ENCODE measurements around the gene NOX3.

NOX3 gene

GRCh38 chr6:155434096-155434495, 21.5 kb downstream of the NOX3 start:
- no peak for DNase-seq

DNA sequence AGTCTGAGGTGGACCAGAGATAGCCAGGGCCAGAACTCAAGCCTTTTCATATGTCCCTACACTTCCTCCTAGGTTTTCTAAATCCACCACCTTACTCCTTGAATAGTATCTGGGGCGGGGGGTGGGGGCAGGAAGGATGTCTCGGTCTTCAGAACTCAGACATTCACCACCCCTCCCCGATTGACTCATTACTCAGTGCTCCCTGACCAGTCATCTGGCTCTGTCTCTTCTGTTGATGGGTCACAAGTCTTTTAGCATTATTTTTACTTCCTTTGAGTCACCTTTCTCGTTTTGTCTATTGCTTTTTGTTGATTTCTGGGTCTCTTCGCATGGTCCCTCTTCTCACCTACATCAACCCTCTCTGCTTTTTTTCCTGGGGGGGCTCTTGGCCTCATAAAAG, 23.3 kb downstream of the NOX3 start:
- DNase-seq = no peak

GRCh38 chr6:155429321-155429893, 26.2 kb downstream of the NOX3 start:
- DNase-seq = no peak

DNA sequence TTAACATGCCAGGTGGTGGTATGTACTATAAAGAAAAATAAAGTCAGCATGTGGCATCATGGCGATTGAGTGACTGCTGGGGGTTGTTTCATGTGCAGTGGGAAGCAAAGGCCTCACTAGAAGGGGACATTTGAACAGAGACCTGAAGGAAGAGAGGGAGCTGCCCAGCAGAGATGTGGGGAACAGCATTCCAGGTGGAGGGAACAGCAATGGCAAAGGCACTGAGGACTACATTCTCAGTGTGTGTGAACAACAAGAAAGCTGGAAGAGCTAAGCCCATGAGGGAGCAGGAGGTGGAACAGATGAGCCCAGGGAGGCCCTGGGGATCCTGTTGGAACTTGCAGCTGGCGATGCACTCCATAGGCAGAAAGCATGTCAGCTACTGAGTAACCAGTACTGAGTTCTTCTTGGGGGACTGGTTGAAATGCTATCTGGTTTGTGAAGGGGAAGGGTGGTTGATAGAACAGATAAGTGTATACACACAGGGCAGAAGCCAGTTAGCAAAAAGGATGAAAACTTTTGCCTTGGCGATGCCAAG, 29.2 kb downstream of the NOX3 start:
- peak in 1 of 2 experiments; percentile 8 for DNase-seq

GRCh38 chr6:155424181-155424580, 31.5 kb downstream of the NOX3 start:
- no peak for DNase-seq

DNA sequence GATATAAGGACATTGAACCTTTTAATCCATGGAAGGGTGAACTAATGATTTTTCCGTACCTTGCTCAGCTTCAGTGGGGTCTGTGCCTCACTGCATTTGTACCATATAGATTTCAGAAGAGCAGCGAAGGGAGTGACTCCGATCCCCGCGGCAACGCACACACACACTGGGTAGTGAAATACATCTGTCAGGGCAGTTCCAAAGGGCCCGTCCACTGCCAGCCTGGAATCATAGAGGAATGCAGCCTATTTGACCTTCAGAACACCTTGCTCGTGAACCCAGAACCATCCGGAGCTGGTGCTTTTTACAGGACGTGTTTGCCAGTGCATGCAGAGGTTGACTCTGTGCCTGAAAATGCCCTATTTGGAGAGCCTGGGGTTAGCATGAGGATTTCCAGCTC, 33.0 kb downstream of the NOX3 start:
- no peak for DNase-seq

DNA sequence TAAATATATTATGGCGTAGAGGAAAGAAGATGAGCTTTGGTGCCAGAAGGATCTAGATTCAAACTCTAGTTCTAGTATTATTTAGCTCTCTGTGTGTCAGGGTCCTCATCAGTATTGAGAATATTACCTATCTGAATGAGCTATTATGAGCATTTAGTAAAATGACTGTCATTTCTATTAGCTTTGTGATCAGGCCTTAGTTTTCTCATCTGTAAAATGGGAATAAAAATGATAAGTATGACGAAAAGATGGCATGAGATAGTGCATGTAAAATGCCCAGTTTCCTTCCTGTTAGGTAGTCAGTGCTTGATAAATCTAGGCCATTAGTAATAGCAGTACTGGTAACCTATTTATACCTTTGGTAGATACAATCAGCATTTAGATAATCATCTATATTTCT, 35.1 kb downstream of the NOX3 start:
- no peak for DNase-seq

- no peak for DNase-seq
Measured at GRCh38 chr6:155419161-155419560, 36.5 kb downstream of the NOX3 start.

GRCh38 chr6:155418017-155418761, 37.5 kb downstream of the NOX3 start:
- no peak for DNase-seq

DNA sequence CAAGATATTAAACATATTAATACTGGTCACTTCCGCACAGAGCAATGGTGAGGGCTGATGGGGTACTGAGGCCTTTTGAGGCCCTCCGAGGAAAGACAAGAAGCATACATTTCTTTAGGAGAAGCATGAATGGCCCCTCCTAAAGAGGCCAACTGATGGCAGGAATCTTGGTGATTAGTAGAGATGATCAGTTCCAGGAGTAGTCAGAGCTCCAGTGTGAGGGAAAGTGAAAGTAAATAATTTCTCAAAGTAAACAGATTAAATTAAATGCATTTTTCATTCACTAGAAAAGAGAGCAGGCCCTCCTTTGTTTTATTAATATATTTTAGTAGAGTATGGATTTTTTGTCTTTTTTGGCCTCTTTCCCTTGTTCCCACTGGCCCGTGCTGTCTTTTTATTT, 38.2 kb downstream of the NOX3 start:
- DNase-seq = no peak

- DNase-seq = no peak
Measured at GRCh38 chr6:155415953-155416352, 39.7 kb downstream of the NOX3 start.

- no peak for DNase-seq
Measured at GRCh38 chr6:155414049-155414448, 41.6 kb downstream of the NOX3 start.

DNA sequence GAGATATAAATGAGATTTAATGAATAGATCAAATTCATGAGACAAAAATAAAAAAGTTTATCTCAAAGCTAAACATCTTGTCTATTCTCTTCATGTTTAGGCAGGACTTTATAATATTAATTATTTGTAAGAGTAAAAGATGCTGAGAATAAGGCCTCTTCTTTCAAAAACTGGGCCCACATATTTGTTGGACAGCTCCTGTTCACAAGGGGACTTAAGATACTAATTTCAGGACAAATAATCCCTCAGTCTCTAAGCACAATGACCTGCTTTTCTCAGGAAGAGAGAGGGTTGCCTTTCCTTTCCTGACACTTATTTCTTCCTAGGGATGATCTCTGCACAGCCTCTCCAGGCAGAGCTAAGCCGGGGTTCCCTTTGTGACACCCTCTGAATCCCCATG, 43.3 kb downstream of the NOX3 start:
- DNase-seq = no peak

DNA sequence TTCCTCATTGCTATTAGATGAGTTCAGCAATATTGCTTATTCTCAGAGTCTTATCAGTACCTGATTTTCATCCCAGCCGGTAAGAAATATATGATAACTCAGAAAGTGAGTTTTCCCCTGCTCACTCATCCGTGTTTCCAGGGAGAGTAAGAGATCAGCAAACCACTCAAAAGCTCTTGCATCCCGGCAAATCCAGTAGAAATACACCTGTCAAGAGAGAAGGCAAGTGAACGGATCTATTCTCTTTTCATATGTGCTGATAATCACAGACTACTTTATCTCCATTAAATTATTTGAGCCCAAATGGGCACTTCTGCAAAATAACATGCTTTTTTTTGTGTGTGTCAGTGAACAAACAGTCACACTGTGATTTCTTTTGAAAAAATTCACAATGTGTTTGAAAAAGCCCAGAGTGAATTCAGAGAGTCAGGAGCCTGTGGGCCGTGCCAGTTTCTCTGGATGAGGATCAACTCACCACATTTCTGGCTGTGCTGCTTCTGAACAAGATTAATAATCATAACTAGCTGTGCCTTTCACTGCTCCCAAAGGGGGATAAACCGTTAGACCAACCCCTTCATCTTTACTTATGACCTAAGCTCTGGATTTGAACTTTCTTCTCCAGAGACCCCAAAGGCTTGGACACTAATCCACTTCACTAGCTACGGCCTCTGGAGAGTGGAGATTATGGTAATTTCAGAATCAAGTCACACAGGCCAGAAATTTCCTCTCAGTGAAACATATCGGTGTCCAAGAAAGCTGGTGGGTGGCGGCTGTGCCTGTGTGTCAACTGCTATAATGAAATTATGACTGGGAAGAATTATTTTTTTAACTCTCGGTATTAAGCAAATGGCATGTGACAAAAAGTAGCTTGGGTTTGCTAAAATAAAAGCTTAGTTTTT, 44.2 kb downstream of the NOX3 start:
- peak in 1 of 2 experiments; percentile 45 for DNase-seq

DNA sequence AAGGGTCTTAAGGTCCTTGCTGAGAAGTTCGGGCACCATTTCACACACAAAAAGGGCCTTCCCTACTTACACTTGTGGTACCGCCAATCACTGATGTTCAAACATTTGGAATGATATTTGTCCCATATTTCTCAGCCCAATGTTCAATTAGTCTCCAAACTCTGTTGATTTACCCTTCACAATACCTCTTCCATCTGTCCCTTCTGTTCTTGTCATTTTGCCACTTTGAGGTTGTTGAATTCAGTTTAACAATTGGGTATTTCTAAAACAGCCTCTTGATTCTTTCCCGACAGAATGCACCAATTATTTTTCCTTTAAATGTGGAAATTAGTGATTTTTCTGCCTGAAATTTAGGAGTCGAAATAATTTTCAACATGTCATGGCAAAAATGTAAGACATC, 46.2 kb downstream of the NOX3 start:
- peak in 1 of 2 experiments; percentile 50 for DNase-seq

DNA sequence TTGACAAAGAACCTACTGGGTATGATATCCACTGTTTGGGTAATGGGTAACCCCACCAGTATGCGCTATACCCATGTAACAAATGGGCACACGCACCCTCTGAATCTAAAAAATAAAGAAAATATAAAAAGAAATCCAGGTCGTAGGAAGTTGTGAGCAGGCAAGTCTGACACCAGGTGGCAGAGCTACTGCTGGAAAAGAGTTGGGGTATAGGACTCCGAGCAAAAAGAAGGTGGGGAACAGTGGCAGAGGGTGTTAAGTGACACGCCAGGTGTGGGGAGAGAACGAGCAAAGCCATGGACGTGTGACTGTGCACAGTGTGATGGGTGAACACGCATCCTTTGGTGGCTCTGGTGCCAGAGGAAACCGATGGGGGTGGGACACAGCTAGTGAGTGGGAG, 46.7 kb downstream of the NOX3 start:
- no peak for DNase-seq

DNA sequence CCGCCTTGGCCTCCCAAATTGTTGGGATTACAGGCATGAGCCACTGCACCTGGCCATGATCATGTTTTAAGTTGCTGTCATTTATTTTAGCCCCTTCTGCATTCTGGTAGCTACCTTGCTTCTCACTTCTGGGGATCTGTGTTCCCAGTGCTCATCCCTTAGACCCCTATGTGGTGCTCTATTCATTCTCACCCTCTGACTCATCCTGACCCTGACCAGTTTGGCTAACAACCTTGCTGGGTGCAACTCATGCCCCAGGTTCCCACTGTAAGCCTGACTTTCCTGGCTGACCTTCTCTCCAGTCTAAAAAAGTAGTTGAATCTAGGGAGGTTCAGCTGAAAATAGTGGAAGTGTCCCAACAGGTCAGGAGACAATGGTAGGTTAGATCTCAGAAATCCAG, 47.4 kb downstream of the NOX3 start:
- DNase-seq = no peak

- DNase-seq = no peak
Measured at GRCh38 chr6:155406801-155407200, 48.8 kb downstream of the NOX3 start.

DNA sequence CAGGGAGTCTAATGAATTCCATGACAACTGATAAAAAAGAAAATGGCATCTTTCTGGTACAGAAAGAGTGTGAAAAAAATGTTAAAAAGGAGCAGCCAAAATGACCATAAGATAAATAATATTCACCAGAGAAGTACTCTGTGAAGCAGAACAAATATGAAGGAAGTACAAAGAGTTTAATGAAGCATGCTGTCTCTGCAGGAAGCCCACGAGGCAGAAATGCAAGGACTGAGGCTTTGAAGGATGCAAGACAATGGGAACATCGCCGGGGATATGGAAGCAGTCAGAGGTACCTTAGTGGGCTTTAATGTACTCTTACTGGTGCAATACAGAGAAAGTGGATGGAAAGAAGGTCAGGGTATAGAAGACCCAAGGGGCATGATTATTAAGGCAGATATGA, 50.7 kb downstream of the NOX3 start:
- no peak for DNase-seq

DNA sequence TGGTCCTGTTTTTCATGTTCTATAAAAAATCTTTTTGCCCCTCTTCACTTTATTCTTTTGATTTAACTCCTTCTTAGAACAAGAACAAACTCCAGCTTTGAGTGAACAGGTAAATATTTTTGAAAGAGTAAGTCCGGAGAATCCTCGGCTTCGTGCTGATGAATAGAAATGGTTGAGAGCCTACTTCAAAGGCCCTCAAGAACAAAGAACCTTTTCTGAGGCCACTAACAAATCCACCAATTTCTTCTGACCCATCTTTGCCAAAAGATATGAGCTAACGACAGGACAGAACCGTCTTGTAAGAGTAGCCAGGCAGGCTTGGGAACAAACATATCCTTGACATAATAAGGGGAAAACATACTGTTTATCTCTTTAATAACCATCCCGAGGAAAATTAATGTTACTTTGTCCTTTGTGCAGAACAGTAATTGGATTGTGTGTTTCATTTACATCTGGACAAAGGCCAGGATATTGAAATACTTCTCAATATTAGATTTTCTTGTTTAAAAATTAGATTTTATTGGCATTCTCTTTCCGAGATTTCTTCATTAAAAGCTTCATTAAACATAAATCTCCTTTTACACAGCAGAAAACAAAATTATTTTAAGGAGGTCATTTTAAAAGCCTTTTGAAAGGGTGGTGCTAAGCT, 52.9 kb downstream of the NOX3 start:
- DNase-seq = no peak

DNA sequence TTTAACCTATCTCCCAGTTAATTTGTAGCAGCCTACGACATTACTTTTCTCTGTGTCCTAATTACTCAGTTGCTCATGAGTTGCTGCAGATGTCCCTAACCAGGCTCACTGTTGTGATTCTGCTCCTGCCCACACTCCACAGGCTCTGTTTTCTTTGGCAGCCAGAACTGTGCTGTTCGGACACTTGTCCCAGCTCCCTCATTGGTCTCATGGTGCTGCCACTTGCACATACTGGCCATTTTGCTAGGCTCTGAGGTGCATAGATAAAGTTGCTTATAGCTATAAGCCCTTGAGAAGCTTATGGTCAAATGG, 55.0 kb downstream of the NOX3 start:
- peak in 1 of 2 experiments; percentile 35 for DNase-seq

- DNase-seq = no peak
Measured at GRCh38 chr6:155399745-155400653, 55.6 kb downstream of the NOX3 start.
